ENCODE data around the gene AGAP5. TPM values are rescaled to one million over a fixed set of nuclear protein-coding genes. Genes with fewer than 3 reads are reported as not detected.

Gene AGAP5
- total RNA-seq, 1 donor from 2014 or later = 8.8 TPM

DNA sequence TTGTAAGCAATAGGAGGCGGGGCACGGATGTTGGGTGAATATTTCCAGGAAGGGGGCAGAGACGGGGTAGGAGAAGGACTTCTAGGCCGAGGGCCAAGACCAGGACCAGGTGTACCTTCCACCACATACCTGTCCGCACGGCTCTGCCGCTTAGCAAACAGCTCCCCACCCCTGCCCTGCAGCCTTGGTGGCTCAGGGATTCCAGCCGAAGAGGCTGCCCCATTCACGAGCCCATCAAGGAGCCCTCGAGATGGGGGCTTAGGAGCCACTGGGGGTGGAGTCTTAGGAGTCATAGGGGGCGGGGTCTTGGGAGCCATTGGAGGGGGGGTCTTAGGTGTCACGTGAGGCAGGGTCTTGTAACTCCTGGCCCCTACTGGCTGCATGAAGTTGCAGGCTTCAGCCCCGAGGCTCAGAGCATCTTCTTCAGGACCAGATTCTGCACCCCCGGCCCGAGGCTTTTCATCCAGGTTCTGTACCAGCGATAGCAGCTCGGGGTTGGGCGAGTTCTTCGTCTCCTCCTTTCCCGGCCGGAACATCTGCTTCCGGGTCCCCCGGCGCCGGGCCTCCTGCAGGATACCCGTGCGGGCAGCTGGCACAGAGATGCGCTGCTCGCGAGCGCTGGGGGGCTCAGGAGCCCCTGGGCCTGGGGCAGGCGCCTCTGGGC, 50.6 kb downstream of the AGAP5 start:
- Mint-ChIP-seq H3K27ac (ENCODE audit: unreplicated experiment) (no peak overlapping the region), H3K4me1 (peaks cover 29% of the 10 kb centered on the region), H3K36me3 (ENCODE audit: low read depth) (no peaks in the 10 kb centered on the region), H3K9me3 (no peaks in the 10 kb centered on the region), H3K4me3 (peak overlapping the region; percentile 84), H3K27me3 (ENCODE audit: low read depth) (no peaks in the 10 kb centered on the region)
- DNase-seq (ENCODE audit: low read depth, low spot score) = peak; percentile 29
- TF ChIP-seq, protein P1, sequence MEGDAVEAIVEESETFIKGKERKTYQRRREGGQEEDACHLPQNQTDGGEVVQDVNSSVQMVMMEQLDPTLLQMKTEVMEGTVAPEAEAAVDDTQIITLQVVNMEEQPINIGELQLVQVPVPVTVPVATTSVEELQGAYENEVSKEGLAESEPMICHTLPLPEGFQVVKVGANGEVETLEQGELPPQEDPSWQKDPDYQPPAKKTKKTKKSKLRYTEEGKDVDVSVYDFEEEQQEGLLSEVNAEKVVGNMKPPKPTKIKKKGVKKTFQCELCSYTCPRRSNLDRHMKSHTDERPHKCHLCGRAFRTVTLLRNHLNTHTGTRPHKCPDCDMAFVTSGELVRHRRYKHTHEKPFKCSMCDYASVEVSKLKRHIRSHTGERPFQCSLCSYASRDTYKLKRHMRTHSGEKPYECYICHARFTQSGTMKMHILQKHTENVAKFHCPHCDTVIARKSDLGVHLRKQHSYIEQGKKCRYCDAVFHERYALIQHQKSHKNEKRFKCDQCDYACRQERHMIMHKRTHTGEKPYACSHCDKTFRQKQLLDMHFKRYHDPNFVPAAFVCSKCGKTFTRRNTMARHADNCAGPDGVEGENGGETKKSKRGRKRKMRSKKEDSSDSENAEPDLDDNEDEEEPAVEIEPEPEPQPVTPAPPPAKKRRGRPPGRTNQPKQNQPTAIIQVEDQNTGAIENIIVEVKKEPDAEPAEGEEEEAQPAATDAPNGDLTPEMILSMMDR (conservative IDR thresholded peaks at IDR 0.05) = no peak

DNA sequence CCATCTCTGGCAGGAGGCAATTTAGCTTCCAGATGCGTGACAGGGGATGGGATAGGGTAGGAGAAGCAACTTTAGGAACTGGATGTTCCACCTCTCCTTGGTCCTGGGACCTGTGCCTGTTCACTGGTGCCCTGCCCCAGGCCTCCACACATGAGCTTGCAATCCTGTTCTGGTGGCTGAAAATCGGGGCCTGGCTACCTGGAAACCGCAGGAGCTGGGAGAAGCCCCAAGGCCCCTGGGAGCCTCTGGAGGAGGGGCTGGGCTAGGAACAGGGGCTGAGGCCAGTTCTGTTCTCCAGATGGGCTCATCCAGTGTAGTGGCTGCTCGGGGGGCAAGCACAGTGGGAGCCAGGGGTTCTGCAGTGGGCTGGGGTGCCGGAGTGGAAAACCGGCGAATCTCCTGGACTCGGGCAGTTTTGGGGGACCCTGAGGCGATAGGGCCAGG, 51.3 kb downstream of the AGAP5 start:
- TF ChIP-seq, protein P1 (conservative IDR thresholded peaks at IDR 0.05) = no peak
- H3K4me3 Mint-ChIP-seq = no peak overlapping the region
- no peaks in the 10 kb centered on the region for H3K36me3 Mint-ChIP-seq (ENCODE audit: low read depth)
- peaks cover 32% of the 10 kb centered on the region for H3K4me1 Mint-ChIP-seq
- H3K27me3 Mint-ChIP-seq (ENCODE audit: low read depth) = no peaks in the 10 kb centered on the region
- peak overlapping the region; percentile 6 for H3K27ac Mint-ChIP-seq (ENCODE audit: unreplicated experiment)
- H3K9me3 Mint-ChIP-seq = no peaks in the 10 kb centered on the region
- DNase-seq (ENCODE audit: low read depth, low spot score) = no peak

DNA sequence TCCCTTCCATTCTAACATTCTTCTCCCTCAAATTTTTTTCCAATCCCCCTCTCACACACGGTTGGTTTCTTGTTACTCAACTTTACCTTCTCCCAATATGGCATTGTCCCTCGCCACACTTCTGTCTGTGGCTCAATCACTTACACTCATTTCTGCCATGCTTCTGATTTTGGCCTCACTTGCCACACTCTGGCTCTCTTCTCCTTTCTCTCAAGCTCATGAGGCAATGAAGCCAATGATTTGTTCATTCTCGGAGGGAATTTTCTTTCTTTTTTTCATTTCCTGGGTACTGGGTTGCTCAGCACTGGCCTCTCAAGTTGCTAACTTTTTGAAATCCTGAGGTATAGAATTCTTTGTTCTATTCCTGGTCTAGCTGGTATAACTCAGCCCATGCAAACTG, 52.7 kb downstream of the AGAP5 start:
- Mint-ChIP-seq H3K27me3 (ENCODE audit: low read depth) (no peaks in the 10 kb centered on the region), H3K9me3 (no peaks in the 10 kb centered on the region), H3K36me3 (ENCODE audit: low read depth) (no peaks in the 10 kb centered on the region), H3K4me3 (no peak overlapping the region), H3K4me1 (peaks cover 25% of the 10 kb centered on the region), H3K27ac (ENCODE audit: unreplicated experiment) (no peak overlapping the region)
- TF ChIP-seq, protein P1 (conservative IDR thresholded peaks at IDR 0.05) = no peak
- DNase-seq (ENCODE audit: low read depth, low spot score) = no peak

DNA sequence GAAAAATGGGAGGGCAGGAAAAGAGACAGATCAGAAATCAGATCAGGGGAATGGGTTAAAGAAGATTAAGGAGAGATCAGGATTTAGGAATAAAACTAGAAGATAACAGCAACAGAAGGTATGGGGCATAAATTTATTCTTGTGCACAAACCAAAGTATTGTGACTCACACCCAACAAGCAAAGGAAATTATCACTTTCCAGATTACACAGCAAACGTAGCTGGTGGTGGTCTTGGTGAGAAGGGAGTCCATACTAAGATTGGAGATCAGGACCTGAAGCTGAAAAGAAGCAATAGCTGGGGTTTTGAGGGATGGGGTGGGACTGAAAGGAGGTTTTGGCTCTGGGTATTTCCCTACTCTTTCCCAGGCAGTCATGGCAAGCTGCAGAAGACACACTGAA, 53.1 kb downstream of the AGAP5 start:
- no peak overlapping the region for H3K4me3 Mint-ChIP-seq
- no peaks in the 10 kb centered on the region for H3K36me3 Mint-ChIP-seq (ENCODE audit: low read depth)
- H3K27me3 Mint-ChIP-seq (ENCODE audit: low read depth) = no peaks in the 10 kb centered on the region
- no peak overlapping the region for H3K27ac Mint-ChIP-seq (ENCODE audit: unreplicated experiment)
- H3K4me1 Mint-ChIP-seq = peaks cover 23% of the 10 kb centered on the region
- TF ChIP-seq, protein P1 (conservative IDR thresholded peaks at IDR 0.05) = no peak
- DNase-seq (ENCODE audit: low read depth, low spot score) = no peak
- H3K9me3 Mint-ChIP-seq = no peaks in the 10 kb centered on the region

DNA sequence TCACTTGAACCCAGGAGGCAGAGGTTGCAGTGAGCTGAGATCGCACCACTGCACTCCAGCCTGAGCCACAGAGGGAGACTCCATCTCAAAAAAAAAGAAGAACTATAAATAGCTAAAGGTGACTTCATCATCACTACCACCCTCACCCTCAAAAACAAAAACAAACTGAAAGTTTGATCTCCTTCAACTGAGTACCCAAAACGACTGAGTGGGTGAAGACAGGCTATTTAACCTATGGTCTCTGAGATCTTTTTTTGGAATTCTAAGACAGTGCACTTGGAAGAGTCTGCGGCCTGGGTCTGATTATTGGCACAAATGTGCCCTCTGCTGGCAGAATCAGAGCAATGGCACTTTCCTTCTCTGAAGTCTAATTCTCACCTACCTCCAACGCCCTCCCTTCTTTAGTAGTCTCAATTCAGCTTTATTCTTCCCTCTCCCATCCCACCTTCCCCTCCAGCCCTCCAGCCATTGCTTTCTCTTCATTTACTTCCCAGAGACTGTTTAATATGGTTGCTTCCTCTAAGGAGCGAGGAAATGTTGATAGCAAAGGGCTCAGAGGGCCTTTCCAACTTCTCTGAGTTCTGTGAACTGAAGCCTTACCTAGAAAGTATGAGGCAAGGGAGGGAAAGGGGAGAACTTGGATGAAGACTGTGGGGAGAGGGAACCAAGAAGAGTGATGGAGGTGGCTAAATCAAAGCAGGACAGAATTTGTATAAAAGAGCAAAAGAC, 53.7 kb downstream of the AGAP5 start:
- Mint-ChIP-seq H3K36me3 (ENCODE audit: low read depth) (no peaks in the 10 kb centered on the region), H3K4me3 (peak overlapping the region; percentile 28), H3K27ac (ENCODE audit: unreplicated experiment) (no peak overlapping the region), H3K4me1 (peaks cover 18% of the 10 kb centered on the region), H3K9me3 (no peaks in the 10 kb centered on the region), H3K27me3 (ENCODE audit: low read depth) (no peaks in the 10 kb centered on the region)
- TF ChIP-seq, protein P1 (conservative IDR thresholded peaks at IDR 0.05) = peak; percentile 96
- DNase-seq (ENCODE audit: low read depth, low spot score) = peak; percentile 61

Data from neural crest cell (in vitro differentiated cells).